OCI-LY7 (cell line): ENCODE measurements around the gene TEX14. TPM values are rescaled to one million over a fixed set of nuclear protein-coding genes. Genes with fewer than 3 reads are reported as not detected.

ENCODE experiments used
- BruUV-seq: library from RNA; stranded (reverse); fragments of 400-500 nt; replicated peaks from 2 replicates; lab custom pipeline; 2021; lab: Mats Ljungman, UMichigan
- CTCF ChIA-PET: fragments of 300-600 bp; sonication (Branson Sonifier 250); formaldehyde crosslinking; loops from one replicate; lab custom pipeline; 2022; ENCODE audit warnings: antibody characterized with exemption; ENCODE audit not compliant: unreplicated experiment; lab: Charles Lee
- POLR2A ChIA-PET: fragments of 300-600 bp; sonication (Branson Sonifier 250); formaldehyde crosslinking; loops from one replicate; lab custom pipeline; 2022; ENCODE audit warnings: antibody characterized with exemption; lab: Charles Lee
- DNase-seq: peaks from one replicate; pipeline ENCODE4 v3.0.0-alpha.2; 2015; ENCODE audit warnings: low spot score
- H2AFZ ChIP-seq: fragments of 200-600 bp; sonication (generic), shearing (Covaris generic); 2 replicates; pipeline ENCODE4 v1.6.1; 2014; ENCODE audit warnings: mild to moderate bottlenecking, antibody characterized with exemption, low read length, moderate library complexity
- H3K27ac ChIP-seq: fragments of 200-600 bp; sonication (generic); 2 replicates; pipeline ENCODE4 v1.5.1; 2014; ENCODE audit warnings: mixed run types, low read depth, mild to moderate bottlenecking, moderate library complexity, low read length, inconsistent platforms; ENCODE audit not compliant: poor library complexity, severe bottlenecking
- H3K36me3 ChIP-seq: fragments of 200-600 bp; sonication (generic); 2 replicates; pipeline ENCODE4 v1.6.1; 2014; ENCODE audit warnings: mild to moderate bottlenecking, antibody characterized with exemption, low read length, moderate library complexity, mixed read lengths; ENCODE audit not compliant: insufficient read depth
- H3K4me1 ChIP-seq: fragments of 200-600 bp; sonication (generic); 2 replicates; pipeline ENCODE4 v1.5.1; 2014; ENCODE audit warnings: mild to moderate bottlenecking, low read length; ENCODE audit not compliant: insufficient read depth, poor library complexity, severe bottlenecking
- H3K4me2 ChIP-seq: fragments of 200-600 bp; sonication (generic); 2 replicates; pipeline ENCODE4 v1.6.1; 2014; ENCODE audit warnings: mild to moderate bottlenecking, low read length
- H3K4me3 ChIP-seq: fragments of 200-600 bp; sonication (generic); 2 replicates; pipeline ENCODE4 v1.5.1; 2014; ENCODE audit warnings: mild to moderate bottlenecking, low read depth, low read length; ENCODE audit not compliant: poor library complexity, severe bottlenecking
- H3K79me2 ChIP-seq: fragments of 200-600 bp; sonication (generic); 2 replicates; pipeline ENCODE4 v1.6.1; 2016; ENCODE audit warnings: low read depth, mild to moderate bottlenecking, low read length, moderate library complexity, mixed read lengths; ENCODE audit not compliant: insufficient read depth
- H3K9me2 ChIP-seq: fragments of 200-600 bp; sonication (generic); 2 replicates; pipeline ENCODE4 v1.6.1; 2016; ENCODE audit warnings: mild to moderate bottlenecking, low read length, mixed read lengths; ENCODE audit not compliant: insufficient read depth
- H3K9me3 ChIP-seq: fragments of 200-600 bp; sonication (generic); 2 replicates; pipeline ENCODE4 v1.6.1; 2014; ENCODE audit warnings: mild to moderate bottlenecking, mixed run types, low read length, mixed read lengths
- H4K20me1 ChIP-seq: fragments of 200-600 bp; sonication (generic); 2 replicates; pipeline ENCODE4 v1.6.1; 2014; ENCODE audit warnings: mild to moderate bottlenecking, antibody characterized with exemption, low read length, moderate library complexity, mixed read lengths; ENCODE audit not compliant: insufficient read depth
- CTCF ChIP-seq: fragments of 200-600 bp; sonication (generic); conservative IDR thresholded peaks from 2 replicates; pipeline ENCODE4 v1.5.1; 2014; ENCODE audit warnings: mild to moderate bottlenecking, antibody characterized with exemption, low read length, moderate library complexity, mixed read lengths
- EZH2phosphoT487 ChIP-seq: fragments of 200-600 bp; sonication (generic); IDR thresholded peaks from 2 replicates; pipeline ENCODE4 v1.6.1; 2018; ENCODE audit warnings: low read depth, borderline replicate concordance, mild to moderate bottlenecking, mixed run types, antibody characterized with exemption, low read length, moderate library complexity, mixed read lengths
- intact Hi-C: fragments of 100-400 bp; cut with micrococcal nuclease; formaldehyde crosslinking; loops from one replicate; pipeline ENCODE4 v1.10.0; 2022; ENCODE audit not compliant: unreplicated experiment
- total RNA-seq, 2 experiments: library from RNA; depleted of rRNA in 1 of 2; stranded (reverse); fragments of >200 nt in 1 of 2; shearing (Covaris generic) in 1 of 2; gene quantifications; 2 replicates each; pipeline ENCODE4 v1.2.3, GENCODE V29; 2014 to 2022

The TEX14 gene
- total RNA-seq, 2 experiments from 2014 or later, result 0.69 to 2.3 TPM

- H3K4me3 ChIP-seq, result peak overlapping the region; percentile 68
- intact Hi-C loops, result no loop called here
- H3K4me1 ChIP-seq, result peaks cover 17% of the 10 kb centered on the region
- no peaks in the 10 kb centered on the region for H3K36me3 ChIP-seq
- H2AFZ ChIP-seq, result peak overlapping the region; percentile 91
- no peaks in the 10 kb centered on the region for H3K9me3 ChIP-seq
- no peak for TF ChIP-seq CTCF
- no peak for TF ChIP-seq EZH2phosphoT487
- TSS peak; percentile 100 for BruUV-seq
- no peaks in the 10 kb centered on the region for H3K9me2 ChIP-seq
- ChIA-PET POLR2A (interaction anchor here (0.6 to 3.4 kb wide), 52 partner anchors 8 to 1276 kb away, joined by 3 to 64 read pairs (median 5); partner anchors contain the start of genes MTMR4, RAD51C, SKA2 and TEX14), CTCF (no interaction called here)
- H3K4me2 ChIP-seq, result peak overlapping the region; percentile 97
- H3K79me2 ChIP-seq, result no peaks in the 10 kb centered on the region
- DNase-seq, result no peak
- H3K27ac ChIP-seq, result peak overlapping the region; percentile 83
- no peaks in the 10 kb centered on the region for H4K20me1 ChIP-seq
These were observed 59.2 kb downstream of the TEX14 start for GRCh38 chr17:58632324-58633314.

- intact Hi-C loops, result loop anchor here (1.0 to 2.0 kb wide), 5 partner anchors 28 to 729 kb away; partner anchors contain the start of genes RAD51C and TEX14
- Histone ChIP-seq H3K36me3 (no peaks in the 10 kb centered on the region), H3K4me3 (peak overlapping the region; percentile 68), H3K27ac (peak overlapping the region; percentile 83), H3K4me2 (peak overlapping the region; percentile 97), H4K20me1 (no peaks in the 10 kb centered on the region), H3K9me2 (no peaks in the 10 kb centered on the region), H2AFZ (peak overlapping the region; percentile 91), H3K79me2 (no peaks in the 10 kb centered on the region), H3K9me3 (no peaks in the 10 kb centered on the region), H3K4me1 (peaks cover 17% of the 10 kb centered on the region)
- DNase-seq, result peak; percentile 98
- ChIA-PET POLR2A (interaction anchor here (0.6 to 3.4 kb wide), 61 partner anchors 9 to 1275 kb away, joined by 3 to 64 read pairs (median 4); partner anchors contain the start of genes MTMR4, RAD51C, SKA2 and TEX14), CTCF (no interaction called here)
- BruUV-seq, result no TSS peak
- peak; percentile 41 for TF ChIP-seq CTCF
- no peak for TF ChIP-seq EZH2phosphoT487
These were observed 60.1 kb downstream of the TEX14 start for GRCh38 chr17:58631523-58632323.
